HG02571 (cell line): ENCODE data around the gene RUNX2.

Source experiments
- ATAC-seq: cut with Tn5 transposase; IDR thresholded peaks from one replicate; pipeline ENCODE4 v1.9.1; 2021; ENCODE audit warnings: mild to moderate bottlenecking, moderate library complexity; ENCODE audit not compliant: unreplicated experiment

Gene RUNX2

DNA sequence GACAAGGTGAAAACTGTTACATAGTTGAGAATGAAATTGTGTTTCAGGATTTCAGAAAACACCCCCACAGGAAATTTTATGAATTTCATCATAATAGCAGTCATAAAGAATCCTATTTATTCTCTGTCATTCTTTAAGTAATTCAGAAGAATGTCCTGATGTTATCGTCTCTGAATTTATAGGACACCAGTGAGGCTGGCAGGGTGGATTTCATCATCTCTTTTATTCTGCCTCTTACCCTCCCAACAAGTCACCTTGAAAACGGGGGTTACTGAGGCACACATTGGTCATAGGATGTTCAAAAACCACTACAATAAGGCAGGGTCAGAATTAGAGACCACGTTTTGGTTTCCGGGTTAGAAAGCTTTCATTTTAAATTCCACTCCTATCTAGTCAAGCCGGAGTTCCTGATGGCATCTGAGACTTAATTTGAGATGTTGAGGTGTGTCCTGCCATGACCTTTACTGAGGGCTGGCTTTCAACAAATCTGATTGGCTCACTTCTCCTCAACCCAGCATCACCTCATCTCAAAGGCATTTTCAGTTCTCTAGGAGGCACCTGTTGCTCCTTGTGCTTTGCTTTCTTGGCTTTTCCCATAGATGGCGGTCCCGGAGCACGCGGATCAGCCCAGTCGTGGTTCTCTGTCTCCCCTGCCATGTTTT, 280.3 kb downstream of the RUNX2 start:
- ATAC-seq: no peak

DNA sequence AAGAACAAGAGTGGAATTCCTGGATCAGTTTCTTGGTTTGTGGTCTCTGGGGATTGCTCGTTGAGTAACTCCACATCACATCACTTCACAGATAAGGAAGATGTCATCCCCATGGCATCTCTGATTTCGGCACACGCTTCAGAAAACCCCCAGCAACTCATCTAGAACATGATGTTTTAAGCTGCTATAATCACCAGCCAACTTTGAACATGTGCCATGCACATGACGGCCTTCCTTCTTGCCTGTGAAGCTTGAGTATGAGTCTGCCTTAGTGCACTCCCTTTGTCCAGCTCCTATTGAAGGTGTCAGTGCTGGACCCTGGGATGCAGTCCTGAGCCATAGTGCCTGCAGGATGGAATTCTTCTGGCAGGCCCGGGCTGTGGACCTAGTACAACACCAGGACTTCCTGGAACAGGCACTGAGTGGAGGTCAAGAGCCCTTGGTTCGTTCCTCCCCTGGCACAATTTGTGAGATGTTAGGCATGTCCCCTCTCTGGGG, 281.1 kb downstream of the RUNX2 start:
- ATAC-seq: no peak

DNA sequence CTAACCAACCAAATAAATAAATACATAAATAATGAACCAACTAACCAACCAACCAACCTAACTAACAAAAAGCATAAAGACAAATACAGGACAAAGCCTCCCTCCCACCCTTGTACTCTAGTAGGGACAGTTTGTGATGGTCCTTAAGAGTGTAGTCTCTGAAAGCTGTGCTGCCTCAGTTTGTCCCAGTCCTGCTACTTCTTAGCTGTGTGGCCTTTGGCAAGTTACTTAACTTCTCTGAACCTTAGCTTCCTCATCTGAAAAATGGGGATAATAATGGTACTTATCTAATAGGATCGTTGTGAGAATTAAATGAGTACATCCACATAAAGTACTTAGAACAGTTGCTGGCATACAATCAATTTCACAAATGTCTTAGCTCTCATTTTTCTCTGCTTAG, 282.2 kb downstream of the RUNX2 start:
- no peak for ATAC-seq

DNA sequence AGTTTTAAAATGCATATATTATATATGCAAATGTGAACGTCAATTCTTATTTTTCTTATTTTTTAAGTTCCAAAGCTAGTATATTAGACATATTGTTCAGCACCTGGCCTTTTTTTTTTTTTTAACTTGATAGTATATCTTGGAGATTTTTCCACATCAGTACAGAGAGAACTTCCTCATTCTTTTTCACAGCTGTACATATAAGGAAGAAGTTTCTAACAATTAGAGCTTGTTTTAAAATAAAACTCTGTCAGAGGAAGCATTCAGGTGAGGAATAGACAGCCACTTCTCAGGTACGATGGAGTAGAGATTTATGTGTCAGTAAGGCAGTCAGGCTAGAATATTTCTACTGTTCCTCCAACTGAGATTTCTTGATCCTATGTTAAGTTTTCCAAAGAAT, 282.7 kb downstream of the RUNX2 start:
- ATAC-seq: no peak

DNA sequence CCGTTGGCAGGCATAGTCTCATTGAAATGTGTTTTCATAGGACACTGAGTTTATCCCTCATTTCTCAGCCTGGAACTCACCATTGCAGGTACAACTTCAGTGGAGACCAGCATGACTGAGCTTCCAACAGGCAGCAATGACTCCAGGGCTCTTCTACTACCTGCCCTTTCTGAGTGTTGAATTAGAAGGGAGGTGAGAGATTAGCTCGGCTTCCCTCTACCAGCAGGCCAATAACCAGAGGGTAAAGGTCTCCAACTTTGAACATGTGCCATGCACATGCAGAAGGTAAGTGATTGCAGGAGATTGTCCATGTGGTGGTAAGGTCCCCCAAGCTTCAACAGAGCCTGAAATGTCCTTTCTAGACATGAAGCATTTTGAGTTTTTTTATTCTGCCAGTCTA, 283.4 kb downstream of the RUNX2 start:
- ATAC-seq: no peak

DNA sequence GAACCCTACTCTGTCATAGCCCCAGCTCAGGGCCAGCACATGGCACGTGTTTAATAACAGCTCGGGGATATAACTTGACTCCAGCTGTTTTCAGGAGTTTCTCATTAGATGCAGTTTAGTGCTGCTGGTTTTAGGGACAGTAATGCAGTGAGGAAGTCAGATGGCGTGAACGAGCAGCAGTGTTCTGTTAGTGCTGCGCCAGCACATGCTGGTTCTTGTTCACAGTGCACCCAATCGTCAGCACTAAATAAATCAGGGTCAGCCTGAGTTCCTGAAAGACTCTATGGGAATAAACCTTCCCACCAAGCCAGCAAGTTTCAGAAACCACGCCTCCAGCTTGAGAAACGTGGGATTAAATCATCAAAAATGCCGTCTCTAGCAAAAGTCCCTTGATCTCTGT, 285.5 kb downstream of the RUNX2 start:
- ATAC-seq: no peak

DNA sequence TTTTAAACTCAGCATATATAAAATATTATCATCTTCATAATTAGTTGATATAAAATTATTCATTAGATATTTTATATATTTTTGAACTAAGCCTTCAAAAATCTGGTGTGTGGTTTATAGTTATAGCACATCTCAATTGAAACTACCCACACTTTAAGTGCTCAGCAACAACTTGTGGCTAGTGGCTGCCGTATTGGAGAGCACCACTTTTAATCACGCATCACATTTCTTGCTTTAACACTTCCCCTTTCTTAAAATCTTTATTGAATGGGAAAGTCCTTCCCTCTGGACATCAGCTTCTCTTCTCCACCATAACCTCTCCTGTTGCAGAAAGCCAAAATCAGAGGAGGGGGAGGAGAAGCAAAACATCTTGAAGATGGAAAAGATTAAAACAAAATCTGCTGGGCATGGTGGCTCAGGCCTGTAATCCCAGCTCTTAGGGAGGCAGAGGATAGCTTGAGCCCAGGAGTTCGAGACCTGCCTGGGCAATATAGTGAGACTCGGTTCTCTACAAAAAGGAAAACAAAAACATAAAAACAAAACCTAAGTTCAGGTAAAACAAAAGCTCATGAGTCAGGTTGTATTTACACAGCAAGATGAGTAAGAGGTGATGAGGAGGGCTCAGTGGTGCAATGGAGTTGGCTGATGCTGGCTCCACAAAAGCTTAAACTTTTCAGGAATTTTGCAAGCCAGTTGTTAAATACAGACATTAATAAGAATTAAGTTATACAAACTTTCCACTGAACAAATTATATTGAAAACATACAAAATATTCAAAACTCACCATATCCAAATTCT, 286.6 kb downstream of the RUNX2 start:
- ATAC-seq: no peak

DNA sequence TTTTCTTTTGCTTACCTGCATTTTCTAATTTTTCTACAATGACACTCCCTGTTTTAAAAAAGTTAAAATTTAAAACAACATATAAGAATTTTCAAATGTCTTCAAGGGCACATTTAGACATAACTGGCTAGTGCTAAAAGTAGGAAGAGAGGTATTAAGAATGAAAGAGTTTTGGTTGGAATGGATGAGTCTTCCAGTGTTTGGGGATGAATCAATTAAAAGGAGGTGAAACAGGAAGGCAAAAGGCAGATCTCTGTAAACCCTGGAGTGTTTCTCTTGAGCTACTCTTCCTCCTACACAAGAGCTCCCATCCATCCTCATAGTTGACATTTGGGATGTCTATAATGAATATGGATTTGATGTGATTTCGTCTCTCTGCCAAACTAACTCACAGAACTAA, 288.1 kb downstream of the RUNX2 start:
- ATAC-seq: no peak

DNA sequence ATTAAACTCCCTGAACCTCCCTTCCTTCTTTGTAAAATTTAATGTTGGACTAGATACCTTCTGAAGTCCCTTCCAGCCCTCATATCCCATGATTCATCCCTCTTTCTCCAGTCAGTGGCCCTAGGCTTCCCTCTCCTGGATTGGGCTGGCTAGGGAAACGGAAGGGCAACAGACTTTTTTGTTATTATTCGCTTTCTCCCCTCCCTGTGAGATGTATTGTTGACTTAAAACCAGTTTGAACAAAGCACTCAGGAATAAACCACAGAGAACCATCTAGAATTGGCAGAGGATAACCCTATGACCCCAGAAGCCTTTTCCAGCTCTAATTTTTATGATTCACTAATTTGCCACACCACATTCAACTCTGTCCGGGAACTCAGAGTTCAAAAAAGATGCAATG, 289.3 kb downstream of the RUNX2 start:
- no peak for ATAC-seq

DNA sequence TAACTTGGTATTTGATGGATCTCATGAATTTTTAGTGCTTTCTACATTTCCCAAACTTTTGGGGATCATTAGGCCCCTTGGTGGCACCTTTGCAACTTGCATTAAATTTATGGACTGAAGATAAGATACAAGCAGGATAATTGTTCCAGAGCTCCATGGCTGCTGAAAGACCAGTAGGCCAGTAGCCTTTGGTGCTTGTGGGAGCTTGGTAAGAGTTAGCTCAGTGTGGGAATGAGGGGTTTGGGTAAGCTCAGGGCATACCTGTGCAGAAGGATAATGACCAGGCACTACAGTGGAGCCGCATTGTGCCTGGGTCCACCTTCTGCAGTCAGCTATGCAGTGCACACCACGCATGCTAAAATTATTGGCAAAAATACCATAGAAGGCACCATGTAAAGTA, 290.1 kb downstream of the RUNX2 start:
- no peak for ATAC-seq

DNA sequence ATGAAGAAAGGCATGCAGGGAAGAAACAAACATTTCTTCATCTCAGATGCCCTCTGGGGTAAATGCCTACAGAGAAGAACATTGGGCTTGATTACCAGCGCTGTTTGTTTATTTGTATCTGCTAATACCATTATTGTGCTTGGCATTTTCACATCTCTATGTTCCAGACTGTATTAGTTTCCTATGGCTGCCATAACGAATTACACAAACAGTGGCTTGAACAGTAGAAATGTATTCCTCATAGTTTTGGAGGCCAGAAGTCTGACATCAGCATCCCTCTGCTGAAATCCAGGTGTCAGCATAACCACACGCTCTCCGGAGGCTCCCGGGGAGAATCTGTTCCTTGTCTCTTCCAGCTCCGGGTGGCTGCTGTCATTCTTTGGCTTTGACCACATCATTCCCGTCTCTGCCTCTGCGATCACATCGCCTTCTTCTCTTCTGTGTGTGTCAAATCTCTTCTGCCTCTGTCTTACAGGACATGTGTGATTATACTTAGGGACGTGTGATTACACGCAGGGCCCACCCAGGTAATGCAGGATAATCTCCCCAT, 291.2 kb downstream of the RUNX2 start:
- ATAC-seq: no peak

DNA sequence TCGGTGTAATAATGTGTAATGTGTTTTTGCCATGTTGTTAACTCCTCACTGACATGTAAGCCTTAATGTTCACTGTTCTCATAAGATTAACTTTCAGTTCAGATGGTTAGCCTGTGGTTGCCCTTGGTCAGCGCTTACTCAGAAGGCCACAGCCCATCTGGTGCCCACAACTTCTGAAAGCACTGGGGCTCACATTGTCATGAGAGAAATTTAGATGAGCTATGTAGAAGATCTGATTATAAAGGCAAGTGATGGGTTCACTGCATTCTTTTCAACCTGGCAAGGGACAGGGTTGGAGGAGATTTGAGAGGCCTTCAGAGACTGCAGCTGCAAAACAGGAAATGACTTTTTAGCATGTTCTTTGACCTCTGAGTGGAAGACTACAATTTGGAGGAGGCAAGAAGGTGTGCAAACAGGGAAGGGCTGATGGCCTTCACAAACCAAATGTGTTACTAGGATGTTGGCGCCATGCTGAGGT, 291.9 kb downstream of the RUNX2 start:
- ATAC-seq: no peak

DNA sequence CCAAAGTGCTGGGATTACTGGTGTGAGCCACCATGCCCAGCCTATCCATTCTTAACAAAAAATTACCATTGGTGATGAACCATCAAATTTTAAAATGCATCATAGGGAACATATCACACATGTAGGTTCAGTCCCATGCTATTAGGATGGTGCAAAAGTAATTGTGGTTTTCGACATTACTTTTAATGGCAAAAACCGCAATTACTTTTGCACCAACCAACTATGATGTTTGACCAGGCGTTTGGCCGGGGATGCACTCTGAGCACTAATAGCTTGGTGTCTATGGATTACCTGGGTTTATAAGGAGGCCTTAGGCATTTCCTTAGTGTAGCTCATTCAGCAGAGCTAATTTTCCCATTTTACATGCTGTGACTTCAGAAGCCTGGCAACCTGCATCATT, 296.1 kb downstream of the RUNX2 start:
- ATAC-seq: no peak

DNA sequence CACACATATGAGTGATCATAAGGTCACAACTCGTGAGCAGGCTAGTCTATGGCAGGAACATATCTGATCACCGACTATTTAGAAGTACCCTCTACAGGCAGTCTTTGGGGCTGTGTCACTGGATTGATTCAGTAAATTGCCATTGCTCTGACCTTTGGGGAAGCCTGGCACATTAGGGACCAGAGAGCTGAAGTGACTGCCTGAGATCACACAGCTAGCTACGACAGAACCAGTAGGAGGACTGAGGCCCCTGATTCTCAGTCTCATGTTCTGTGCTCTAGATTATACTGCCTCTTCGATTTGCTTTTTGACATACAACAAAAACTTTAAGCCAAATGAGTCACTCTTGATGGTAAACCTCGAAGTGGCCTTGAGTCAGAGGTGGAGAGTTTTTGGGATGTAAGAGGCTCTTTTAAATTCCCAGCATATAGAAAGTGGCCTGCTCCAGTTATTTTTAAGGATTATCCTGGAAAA, 297.1 kb downstream of the RUNX2 start:
- ATAC-seq: no peak

DNA sequence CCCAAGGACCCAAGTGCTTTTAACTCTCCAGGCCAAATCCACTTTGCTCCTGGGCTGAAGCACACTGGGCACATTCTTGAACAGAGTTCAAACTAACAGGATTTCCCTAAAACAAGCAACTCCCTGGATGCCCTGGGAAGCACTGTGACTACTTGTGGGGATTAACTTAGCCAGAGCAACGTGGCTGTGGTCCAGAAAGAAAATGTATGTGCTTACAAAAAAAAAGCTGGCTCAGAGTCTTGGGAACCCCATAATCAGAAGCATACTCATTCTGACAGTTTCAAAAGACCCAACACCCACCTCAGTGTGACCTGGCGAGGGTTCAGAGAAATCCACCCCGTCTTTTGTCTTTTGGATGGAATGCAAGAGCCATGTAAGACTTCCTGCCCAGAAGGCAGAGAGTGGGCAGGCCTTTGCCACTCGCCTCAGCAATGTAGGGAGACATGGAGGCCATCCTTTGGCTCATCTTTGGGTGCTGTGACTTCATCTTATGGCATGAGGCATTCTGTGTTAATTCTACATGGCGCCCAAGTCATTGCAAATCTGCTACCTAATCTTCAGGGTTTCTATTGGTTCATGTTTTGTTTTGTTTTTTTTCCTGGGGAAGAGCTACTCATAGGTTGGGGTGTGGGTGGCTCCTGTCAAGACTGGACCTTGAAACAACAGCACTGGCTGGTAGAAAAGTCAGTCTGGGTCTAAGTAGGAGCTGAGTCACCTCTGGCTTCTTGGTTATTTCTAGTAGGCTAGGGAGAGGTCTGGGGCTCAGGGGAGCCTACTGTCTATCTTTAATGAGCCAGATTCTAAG, 298.2 kb downstream of the RUNX2 start:
- ATAC-seq: no peak

DNA sequence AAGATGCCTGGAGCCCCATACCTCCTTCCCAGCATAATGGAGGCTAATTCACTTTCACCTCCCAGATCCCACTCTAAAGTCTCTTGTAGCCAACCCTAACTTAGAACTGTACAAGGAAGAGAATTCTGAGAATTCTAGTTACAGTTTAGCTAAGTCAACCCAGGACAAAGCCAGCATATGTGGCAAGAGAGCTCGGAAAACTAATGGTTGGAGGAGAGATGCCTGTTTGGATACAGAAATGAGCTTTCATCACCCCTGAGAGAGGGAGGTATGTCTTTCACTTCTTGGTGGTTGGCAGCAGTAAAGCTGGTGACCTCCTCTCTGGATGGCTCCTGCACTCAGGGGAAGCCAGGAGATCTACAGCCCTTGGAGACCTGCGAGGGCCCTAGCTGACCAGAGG, 302.2 kb downstream of the RUNX2 start:
- ATAC-seq: no peak

DNA sequence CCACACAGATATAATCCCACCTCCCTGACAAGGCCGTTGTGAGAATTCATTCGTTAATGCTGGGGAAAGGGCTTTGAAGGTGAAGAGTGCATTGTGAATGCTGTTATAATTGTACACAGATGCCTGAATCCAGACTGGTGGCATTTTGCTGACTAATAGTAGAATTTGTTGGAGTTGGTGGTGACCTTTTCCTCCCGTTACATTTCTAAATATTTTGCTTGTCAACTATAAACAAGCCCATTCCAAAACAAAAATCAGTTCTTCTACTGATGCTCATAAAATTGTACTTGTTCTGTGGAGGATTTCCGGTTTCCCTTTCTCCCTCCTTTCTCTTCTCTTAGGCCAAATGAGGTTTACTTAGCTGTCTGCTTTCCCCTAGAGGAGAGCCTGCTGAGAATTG, 302.7 kb downstream of the RUNX2 start:
- no peak for ATAC-seq

DNA sequence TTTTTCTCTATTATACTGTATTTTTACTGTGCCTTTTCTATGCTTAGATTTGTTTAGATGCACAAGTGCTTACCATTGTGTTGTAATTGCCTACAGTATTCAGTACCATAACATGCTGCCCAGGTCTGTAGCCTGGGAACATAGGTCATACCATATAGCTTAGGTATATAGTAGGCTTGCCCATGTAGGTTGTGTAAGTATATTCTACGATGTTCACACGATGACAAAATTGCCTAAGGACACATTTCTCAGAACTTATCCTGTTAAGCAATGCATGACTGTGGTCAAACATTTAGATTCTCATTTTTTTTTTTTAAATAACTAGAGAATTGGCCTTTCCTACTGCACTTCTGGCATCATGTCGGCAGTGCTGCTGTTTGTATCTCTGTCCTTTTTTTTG, 303.3 kb downstream of the RUNX2 start:
- ATAC-seq: no peak

DNA sequence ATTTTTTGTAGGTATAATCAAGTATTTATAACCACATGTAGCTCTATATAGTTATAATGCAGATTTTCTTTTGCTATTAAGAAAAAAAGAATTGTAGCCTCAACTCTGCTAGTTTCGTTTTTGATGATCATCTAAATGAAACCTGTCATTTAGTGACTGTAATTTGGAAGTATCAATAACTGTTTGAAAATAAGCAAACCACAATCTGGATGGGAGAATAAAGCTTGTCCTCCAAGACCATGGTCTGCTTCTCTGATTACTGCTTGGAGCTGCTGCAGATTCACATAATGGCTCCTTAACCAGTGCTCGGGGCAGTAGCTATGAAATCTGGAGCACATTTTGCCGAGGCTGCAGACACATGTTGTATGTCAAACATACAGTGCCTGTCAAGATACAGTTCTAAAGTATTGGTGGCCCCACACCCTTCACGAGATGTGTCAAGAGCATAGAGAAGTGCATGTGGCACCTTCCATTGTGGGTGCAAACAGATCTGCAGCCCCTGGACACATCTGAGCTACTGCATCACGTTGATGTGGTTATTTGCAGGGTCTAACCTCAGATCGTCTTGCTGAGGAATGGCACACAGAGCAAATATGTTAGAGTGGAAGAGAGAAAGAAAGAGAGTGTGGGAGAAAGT, 305.3 kb downstream of the RUNX2 start:
- no peak for ATAC-seq

DNA sequence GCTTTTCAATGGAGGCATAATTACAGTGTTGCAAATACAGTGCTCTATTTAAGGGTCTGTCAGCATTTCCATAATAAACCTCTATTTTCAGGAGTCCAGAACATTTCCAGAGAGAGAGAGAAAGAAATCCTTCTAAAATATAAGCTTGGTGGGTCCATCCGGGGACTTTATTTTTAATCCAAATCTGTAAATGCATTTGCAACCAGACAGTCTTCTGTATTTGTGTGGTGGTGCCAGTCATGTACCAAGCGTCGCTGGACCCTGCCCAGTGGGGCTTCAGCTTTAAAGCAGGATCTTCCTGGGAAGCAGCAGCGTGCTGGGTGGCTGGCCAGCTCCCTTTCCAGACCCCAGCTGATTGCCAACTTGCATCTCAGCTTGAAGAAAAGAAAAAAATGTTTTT, 306.1 kb downstream of the RUNX2 start:
- ATAC-seq: no peak
